HG03457 (cell line): Measurements from ENCODE around the gene CFAP92.

Experiments
- ATAC-seq: cut with Tn5 transposase; IDR thresholded peaks from one replicate; pipeline ENCODE4 v1.9.1; 2021; ENCODE audit warnings: moderate number of reproducible peaks; ENCODE audit not compliant: unreplicated experiment

The CFAP92 gene

DNA sequence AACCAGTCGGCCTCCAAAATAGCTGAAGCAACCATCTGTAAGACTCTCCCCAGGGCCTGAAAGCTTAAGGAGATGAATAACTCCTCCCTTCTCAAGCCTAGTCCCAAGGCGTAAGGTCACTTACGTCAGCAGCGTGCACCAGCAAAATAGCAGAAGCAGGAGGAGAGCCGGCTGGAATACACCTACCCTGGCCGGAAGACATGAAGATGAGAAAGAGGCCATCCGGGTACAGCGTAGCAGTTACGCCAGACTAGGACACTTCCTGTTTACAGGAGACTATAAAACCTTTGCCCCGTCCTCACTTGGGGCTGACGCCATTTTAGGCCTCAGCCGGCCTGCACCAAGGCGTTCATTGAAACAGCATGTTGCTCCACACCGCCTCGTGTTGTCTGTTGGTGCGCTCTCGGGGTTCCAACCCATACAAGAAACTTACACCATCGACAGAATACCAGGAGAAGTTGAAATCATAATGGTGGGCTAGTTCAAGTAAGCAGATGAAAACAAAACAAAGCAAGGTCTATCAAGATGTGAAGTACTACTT is 2.5 kb downstream of the CFAP92 start:
- no peak for ATAC-seq

DNA sequence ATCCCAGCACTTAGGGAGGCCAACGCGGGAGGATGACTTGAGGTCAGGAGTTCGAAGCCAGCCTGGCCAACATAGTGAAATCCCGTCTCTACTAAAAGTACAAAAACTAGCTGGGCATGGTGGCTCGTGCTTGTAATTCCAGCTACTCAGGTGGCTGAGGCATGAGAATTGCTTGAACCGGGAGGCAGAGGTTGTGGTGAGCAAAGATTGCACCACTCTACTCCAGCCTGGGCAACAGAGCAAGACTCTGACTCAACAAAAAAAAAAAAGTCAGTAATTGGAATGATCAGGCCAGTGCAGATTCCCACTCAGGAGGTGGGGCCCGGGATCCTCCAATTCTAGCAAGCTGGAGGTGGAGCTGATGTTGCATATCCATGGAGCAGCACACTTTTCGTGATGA is 5.6 kb downstream of the CFAP92 start:
- no peak for ATAC-seq

DNA sequence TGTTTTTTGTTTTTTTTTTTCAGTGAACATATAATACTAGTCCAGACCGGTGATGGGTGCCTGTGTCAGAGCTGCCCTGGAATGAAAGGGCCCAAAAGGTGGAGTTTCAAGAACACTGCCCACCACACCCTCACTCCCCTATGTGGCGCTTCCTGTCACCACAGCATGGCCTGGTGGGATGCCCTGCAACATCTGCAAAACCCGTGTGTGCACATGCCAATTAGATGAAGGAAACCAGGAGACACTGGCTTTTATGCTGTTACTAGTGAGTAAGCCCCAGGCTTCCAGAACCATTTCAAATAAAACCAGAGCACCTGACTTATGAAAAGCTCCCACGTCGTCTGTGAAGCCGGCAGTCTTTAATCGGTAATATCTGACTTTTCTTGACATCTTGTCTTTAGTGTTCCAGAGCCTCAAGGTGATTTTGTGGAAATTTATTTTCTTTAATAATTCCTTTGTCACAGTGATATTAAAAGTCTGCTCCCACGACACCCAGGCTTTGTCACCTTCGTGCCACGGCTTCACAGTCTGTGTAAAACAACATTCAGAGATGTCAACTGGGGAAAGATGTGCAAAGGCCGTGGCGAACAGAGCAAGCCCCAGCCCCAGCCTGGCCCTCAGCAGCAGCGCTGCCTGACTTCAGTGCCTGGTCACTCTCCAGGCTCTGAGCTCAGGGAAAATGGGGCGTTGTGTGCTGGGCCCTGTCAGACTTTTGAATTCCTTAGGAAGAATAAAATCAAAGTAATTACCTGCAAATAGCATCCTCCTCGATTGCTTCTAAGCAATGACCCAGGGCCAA is 6.4 kb downstream of the CFAP92 start:
- no peak for ATAC-seq

DNA sequence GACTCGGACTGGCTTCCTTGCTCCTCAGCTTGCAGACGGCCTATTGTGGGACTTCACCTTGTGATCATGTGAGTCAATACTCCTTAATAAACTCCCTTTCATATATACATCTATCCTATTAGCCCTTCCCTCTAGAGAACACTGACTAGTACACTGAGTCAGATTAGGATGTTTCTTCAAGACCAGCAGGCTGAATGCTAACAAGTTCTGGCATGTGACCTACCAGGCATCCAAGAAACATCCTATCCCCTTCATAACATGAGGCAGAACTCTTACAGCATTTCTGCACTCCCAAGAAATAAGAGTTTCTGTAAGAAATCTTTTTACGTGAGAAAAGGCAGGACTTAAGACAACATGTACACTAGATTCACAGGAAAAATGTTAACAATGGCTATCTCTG is 9.3 kb downstream of the CFAP92 start:
- ATAC-seq: no peak

DNA sequence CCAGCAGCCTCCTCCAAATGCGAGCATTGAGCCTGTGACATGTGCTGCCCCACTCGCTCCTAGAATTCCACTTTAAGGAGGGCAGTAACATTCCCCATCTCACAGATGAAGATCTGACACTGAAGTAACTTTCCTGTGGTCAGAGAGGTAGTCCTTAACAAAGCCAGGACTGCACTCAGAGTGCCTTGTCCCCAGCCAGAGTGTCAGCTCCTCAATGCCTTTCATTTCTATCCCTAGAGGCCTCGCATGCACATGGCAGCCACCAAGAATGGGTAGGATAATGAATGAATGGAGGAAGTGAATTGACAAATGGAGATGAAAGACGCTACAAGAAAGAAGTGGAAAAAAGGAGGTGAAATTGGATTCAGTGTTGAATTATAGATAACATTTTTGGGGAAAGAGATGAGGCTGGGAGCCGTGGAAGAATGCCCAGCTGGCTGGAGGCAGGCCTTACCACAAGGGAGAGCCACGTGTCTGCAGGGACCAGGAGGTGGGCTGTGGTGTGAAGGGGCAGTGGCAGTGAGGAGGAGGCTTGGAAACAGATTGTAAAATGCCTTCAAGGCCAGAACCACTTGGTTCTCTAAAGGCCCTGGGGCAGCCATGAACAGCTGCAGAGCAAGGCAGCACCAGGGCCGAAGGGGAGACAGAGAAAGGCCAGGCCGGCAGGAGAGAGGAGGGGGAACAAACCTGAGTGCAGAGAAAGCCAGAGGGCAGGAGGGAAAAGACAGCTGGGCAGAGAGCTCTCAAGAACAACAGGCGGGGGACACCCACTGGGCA is 10.4 kb downstream of the CFAP92 start:
- no peak for ATAC-seq

DNA sequence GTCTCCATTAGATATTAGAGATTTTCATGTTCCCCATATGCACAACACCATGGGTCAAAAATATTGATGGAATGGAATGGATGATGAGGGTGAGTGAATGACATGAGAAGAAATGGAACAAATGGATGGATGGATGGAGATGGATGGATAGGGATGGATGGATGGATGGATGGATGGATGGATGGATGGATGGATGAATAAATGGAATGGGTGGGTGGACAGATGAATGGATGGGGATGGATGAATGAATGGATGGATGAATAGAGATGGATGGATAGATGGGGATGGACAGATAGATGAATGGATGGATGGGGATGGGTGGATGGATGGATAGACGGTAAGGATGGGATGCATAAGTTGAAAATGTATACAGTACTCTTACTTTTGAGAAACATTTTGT is 18.6 kb downstream of the CFAP92 start:
- no peak for ATAC-seq

DNA sequence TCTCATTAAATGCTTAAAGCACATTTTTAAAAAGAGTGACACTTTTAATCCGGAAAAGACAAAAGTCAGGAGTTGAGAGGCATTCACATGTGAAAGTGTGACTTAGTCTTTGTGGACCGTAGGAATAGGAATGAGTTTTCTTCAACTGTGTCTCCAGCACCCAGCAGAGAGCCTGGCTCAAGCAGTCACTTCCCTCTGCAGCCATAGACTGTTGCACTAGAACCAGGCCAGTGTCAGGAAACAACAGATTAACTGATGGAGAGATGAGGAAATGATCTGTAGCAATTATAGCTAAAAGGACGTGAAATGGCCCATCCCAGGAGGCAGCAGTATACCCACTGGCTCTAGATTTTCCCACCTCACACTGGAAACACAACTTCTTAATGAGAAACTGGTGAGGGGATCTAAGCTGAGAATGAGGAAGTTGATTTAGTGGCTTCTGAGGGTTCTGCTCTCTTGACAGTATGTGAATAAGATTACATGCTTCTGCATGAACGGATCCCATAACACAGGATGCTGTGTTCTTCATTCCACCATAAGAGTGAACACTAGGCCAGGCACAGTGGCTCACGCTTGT is 19.8 kb downstream of the CFAP92 start:
- ATAC-seq: no peak

DNA sequence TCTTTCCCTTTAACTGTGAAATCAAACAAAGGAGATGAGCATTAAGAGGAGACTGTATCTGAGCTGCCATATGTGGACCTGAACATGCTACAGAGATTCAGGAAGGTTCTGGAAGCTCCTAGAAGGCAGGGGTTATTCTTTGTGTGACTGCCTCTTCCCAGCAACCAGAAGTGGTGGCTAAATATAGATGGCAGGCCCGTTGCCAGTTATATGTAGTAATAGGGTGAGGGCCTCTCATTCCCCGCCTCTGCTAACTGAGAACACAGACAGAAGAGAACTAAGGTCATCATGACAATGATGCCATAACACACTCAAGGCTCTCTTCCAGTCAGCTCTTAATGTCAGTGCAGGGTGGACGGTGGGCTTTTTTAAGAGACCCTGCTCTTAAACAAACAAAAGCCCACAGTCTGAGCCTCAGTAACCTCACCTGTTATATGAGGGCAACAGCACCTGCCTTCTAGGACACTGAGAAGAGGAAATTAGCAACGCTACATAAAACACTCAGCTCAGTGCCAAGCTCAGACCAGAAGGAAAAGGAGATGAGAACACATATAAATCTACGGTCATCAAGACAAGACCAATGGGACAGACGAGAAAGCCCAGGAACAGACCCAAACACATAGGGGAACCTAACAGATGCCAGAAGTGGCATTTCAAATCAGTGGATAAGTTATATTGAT is 22.3 kb downstream of the CFAP92 start:
- no peak for ATAC-seq

DNA sequence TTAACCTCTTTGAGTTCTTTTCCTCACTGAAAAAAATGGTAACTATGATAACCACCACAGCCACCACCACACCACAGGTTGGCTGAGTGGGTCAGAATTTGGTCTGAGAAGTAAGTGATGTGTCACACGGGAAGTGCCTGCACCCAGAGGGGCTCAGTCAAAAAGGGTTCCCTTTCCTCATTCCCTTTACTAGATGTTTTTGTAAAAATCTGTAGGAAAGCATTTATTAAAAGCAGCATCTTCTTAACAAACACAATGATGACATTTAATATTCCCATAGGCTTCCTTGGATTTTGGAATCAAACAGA is 23.2 kb downstream of the CFAP92 start:
- no peak for ATAC-seq

DNA sequence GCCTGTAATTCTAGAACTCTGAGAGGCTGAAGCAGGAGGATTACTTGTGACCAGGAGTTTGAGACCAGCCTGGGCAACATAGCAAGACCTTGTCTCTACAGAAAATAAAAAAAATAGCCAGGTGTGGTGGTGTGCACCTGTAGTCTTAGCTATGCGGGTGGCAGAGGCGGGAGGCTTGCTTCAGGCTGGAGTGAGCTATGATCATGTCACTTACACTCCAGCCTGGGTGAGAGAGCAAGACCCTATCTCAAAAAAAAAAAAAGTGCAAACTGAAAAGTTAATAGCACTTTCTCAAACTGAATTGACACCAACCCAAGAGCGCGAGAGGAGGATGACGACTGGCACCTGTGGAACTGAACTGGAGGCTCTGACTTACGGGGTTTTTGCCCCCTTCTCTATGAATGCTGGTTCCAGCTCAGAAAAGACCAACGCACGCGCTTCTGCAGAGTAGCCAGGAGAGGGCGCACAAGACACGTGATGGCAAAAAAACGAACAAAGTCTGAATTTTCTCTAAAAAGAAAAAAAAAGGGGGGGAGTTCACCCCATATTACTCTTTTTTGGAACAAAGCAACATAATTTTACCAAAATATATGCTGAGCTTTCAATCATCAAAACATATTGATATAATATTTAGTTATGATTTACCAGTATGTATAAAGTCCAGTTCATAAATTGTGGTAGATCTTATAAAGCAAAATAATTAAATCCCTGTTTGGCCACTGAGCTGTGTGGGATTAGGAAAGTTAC is 23.7 kb downstream of the CFAP92 start:
- ATAC-seq: no peak

DNA sequence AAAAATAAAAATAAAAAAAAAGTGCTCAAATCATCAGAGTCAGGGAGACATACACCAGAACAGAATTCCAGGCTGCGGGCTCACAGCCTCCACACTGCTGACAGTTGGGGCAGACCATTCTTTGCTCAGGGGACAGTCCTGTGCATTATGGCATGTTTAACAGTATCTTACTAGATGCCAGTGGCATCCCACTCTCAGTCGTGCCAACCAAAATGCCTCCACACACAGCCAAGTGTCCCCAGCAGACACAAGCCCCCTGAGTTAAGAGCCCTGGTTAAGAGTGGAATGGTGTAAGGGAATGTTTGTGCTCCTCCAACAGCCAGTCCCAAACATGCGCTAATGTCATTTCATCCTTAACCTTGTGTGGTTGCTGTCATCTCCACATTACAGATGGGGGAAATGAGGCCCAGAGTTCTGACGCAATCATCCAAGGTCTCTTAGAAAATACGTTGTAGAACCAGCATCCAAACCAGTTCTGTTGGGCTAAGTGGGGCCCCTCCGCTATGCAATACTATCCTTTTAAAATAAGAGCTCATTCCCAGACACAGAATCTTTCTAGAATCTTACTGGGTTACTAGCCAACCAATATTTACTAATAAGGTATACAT is 26.0 kb downstream of the CFAP92 start:
- no peak for ATAC-seq

DNA sequence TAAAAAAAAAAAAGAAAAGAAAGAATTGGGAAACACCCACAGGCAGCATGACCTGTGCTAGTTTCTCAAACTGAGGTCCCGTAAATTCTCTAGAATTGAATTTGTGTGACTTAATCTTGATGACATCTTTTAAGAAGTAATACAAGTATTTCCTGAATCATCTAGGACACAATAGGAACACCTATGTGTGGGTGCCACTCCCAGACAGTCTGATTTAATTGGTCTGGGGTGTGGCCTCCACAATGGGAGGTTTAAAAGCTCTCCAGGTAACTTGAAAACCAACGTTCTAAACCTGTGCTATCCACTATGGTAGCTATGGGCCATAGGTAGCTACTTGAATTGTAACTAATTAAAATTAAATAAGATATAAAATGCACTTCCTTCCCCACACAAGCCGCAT is 28.1 kb downstream of the CFAP92 start:
- no peak for ATAC-seq

DNA sequence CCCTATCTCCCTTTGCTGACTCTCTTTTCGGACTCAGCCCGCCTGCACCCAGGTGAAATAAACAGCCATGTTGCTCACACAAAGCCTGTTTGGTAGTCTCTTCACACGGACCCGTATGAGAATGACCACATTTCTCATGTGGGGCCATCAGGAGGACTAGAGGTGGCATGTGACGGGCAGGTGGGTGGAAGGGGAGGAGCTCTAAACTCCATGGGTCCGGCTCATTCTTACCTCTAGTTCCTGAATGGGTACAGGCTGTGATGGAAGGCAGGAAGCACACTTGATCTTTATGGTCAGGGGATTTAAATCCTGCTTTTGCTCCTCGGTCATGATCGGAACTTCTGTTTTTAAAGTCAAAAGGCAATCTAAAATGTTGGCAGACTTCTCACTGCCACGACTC is 28.6 kb downstream of the CFAP92 start:
- no peak for ATAC-seq

DNA sequence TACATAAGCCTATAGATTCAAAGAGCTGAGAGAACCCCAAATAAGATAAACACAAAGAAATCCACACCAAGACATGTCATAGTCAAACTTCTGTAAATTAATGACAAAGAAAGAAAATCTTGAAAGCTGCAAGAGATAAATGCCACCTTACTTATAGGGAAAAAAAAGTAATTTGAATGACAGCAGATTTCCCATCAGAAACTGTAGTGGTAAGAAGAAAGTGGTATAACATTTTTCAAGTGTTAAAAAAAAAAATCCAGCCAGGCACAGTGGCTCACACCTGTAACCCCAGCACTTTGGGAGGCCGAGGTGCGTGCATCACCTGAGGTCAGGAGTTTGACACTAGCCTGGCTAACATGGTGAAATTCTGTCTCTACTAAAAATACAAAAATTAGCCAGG is 37.4 kb downstream of the CFAP92 start:
- ATAC-seq: no peak

DNA sequence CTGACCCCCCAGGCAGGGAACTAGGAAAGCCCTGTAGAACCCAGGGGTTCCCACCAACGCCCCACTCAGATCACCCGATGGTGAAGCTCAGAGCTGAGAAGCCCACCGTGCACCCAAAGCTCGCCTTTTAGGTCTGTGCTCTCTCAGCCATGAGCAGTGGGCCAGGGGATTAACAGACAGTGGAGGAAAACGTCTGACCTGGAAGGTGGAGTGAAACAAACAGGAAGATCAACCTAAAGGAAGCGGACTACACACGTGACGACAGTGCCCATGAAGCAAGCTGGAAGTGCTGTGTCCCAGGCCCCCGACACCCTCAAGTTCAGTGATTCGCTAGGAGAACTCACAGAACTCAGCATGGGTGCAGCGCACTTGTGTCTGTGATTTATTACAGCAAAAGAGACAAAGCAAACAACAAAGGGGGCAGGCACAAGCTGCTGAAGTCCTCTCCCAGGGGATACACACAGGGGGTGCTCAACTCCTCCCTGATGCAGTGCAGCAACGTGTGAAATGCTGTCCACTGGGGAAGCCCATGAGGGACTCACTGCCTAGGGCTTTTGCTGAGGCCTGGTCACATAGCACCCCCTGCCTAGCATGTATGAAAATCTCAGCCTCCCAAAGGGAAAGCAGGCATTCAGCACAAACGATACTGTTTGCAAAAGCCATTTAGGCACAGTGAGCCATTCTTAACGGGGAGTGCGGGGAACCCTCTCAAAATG is 43.5 kb downstream of the CFAP92 start:
- ATAC-seq: no peak

DNA sequence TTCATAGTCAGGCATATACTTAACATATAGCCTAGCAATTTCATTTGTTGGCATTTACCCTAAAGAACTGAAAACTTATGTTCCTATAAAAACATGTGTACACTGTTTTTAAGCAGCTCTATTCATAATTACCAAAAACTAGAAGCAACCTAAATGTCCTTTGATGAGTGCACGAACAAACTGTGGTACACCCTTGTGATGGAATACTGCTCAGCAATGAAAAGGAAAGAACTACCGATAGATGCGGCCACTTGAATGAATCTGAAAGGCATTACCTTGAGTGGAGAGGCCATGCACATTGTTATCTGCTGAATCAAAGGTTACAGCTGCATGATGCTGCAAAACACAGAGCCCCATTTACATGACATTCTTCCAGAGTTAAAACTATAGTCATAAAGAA is 44.7 kb downstream of the CFAP92 start:
- ATAC-seq: no peak

DNA sequence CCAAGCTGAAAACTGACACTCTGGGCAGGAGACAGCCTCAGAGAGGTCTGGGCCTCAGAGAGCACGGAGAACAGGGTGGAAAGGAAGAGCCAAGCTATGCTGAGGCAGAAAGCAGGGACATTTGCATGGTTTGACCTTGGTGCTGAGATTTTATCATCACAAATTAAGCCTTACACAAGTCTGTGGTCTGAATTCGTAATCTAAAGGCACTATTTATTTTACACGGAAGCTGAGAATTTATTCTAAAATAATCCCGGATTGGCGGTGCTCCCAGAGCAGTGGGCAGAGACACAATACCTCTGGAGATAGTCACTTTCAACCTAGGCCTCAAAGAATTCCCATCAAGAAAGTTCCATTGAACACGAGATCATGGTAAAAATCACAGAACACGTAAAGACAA is 47.5 kb downstream of the CFAP92 start:
- no peak for ATAC-seq

DNA sequence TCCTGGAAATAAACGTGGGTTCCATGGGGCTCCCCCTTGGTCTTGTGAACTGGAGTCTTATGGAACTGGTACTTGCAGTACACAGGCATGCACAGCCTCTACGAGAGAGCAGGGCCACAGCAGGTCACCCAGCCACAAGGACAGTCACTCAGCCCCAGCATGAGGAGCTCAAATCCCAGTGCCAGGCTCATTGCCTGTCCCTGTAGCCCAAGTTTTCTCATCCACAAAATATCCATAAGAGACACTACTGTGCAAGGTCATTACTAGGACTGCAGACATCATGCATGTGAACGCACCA is 48.0 kb downstream of the CFAP92 start:
- ATAC-seq: no peak

DNA sequence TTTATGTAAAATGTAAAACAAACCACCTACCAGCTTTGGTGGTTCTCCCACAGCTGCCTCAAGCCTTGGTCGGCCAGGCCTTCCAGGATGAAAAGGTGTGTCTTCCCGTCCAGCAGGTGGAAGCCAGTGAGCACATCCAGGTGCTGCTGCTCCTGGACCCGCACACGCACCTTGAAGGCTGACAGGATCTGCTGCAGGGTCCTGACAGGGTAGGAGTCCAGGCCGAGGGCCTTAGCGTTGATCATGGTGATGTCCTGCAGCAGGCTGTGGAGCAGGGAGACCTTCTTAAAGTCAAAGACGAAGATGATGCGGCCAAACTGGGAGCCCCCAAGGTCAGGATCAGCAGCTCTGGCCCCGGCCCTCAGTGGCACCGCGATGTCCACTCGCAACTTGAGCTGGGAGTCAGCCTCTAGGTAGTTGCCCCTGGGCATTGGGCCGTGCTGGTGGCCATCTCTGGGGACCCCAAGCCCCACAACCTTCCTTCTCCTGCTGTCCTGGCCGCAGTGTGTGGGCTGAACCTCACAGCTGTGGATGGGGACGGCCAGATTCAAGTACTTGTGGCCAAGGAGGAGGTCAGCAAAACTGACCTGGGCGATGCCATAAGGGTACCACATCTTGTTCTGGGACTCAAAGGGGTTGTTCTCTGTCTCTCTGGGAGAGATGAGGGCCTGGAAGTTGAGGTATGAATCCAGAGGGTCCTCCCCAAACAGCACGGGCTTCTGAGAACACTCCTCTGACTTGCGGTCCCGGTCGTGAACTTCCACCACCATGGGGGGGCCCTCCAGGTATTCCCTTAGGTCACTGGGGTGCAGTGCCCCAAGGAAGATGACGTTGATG is 48.6 kb downstream of the CFAP92 start:
- ATAC-seq: no peak
